ENCODE data around the gene MYOCD.

DNA sequence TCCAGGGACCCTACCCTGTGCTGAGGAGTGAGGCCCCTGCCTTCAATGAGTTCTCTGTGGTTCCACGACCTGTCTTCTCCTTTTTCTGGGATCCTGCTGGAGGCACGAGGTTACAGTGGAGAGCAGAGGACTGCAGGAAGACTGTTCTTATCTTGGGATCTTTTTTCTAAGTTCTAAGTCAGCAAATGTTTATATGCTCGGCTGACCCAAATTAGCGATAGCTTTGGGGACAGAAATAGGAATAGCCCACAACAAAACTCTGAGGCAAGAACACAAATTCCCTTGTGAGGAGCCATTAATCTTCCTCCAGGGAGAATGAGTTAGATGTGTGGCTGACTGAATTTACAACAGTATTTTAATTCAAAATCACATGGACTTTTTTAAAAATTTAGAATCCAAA lies 46.7 kb downstream of the MYOCD start:
- TF ChIP-seq EZH2 (IDR thresholded peaks at IDR 0.05; ENCODE audit: borderline replicate concordance, low read length) = no peak
- TF ChIP-seq, protein P1, sequence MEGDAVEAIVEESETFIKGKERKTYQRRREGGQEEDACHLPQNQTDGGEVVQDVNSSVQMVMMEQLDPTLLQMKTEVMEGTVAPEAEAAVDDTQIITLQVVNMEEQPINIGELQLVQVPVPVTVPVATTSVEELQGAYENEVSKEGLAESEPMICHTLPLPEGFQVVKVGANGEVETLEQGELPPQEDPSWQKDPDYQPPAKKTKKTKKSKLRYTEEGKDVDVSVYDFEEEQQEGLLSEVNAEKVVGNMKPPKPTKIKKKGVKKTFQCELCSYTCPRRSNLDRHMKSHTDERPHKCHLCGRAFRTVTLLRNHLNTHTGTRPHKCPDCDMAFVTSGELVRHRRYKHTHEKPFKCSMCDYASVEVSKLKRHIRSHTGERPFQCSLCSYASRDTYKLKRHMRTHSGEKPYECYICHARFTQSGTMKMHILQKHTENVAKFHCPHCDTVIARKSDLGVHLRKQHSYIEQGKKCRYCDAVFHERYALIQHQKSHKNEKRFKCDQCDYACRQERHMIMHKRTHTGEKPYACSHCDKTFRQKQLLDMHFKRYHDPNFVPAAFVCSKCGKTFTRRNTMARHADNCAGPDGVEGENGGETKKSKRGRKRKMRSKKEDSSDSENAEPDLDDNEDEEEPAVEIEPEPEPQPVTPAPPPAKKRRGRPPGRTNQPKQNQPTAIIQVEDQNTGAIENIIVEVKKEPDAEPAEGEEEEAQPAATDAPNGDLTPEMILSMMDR (IDR thresholded peaks at IDR 0.05; ENCODE audit: low read length) = no peak

All from OCI-LY1 (cell line).